GM19452 (cell line): ENCODE data around the gene WAS.
"Not testable (repeated sequence)": the region's sequence is repeated elsewhere in the genome, so short reads cannot be mapped to it uniquely, and the experiment has no call there.

Experiments
- ATAC-seq: cut with Tn5 transposase; IDR thresholded peaks from one replicate; pipeline ENCODE4 v1.9.1; 2021; ENCODE audit not compliant: unreplicated experiment

WAS gene

DNA sequence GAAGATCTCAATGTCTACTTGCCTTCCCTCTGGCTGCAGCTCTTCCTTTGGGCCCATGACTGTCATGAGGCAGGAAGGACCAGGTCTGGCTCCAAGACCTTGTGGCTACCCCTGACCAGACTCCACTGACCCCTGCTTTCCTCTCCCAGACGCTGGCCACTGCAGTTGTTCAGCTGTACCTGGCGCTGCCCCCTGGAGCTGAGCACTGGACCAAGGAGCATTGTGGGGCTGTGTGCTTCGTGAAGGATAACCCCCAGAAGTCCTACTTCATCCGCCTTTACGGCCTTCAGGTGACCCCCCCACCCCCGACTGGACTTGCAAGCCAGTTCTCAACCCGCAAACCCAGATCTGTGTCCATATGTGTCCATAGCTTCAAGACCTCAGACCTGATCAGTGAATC is 535 bp downstream of the WAS start:
- no peak for ATAC-seq

DNA sequence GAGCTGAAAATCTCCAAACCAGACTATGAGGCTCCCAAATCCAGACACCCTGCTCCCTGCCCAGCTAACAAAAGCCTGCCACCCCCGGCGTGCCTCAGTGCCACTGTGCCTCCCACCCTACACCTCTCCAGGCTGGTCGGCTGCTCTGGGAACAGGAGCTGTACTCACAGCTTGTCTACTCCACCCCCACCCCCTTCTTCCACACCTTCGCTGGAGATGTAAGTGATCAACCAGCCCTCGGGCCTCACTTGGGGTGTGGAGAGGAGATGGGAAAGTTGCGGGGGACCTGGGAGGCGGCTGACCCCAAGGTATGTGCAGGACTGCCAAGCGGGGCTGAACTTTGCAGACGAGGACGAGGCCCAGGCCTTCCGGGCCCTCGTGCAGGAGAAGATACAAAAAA is 1.8 kb downstream of the WAS start:
- no peak for ATAC-seq

DNA sequence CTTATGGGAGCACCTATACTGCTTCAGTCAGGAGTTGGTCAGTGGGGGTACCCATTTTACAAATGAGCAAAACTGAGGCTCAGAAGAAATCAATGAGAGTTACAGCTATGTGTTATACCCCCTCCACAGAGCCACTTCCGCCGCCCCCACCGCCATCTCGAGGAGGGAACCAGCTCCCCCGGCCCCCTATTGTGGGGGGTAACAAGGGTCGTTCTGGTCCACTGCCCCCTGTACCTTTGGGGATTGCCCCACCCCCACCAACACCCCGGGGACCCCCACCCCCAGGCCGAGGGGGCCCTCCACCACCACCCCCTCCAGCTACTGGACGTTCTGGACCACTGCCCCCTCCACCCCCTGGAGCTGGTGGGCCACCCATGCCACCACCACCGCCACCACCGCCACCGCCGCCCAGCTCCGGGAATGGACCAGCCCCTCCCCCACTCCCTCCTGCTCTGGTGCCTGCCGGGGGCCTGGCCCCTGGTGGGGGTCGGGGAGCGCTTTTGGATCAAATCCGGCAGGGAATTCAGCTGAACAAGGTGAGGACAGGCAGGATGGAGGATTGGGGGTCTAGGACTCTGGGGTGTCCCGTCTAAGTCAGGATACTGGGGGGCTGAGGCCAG is 5.0 kb downstream of the WAS start:
- no peak for ATAC-seq

DNA sequence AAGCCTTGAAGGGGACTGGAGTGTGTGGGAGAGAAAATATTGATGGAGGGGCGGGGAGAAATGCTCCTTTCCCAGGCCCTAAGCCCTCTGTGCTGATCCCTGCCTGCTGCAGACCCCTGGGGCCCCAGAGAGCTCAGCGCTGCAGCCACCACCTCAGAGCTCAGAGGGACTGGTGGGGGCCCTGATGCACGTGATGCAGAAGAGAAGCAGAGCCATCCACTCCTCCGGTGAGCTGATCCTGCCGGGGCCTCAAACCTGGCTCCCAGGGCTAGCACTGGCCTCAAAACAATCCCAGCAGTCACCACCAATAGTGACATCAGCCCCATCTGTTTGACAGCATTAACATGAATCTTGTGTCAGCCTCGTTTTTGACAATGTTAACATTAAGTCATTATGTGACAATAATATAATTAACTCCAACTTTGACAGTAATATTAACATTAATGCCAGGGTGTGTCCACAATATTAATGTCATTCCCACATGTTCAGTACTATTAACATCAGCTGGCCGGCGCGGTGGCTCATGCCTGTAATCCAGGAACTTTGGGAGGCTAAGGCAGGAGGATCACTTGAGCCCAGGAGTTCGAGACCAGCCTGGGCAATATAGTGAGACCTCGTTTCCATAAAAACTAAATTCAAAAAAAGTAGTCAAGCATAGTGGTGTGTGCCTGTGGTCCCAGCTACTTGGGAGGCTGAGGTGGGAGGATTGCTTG is 5.8 kb downstream of the WAS start:
- ATAC-seq, result no peak

DNA sequence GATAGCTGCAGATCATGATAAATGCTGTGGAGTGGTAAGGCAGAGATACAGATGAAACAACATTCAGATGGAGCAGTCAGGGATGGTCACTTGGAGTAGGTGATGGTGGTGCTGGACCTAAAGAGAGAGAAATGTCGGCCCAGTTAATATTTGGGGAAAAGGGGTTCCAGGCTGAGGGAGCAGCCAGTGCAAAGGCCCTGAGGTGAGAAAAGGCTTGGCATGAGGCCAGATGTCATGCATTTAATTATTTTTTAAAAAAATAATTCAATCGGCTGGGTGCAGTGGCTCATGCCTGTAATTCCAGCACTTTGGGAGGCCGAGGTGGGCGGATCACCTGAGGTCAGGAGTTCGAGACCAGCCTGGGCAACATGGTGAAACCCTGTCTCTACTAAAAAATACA is 8.1 kb downstream of the WAS start:
- not testable (repeated sequence) for ATAC-seq

DNA sequence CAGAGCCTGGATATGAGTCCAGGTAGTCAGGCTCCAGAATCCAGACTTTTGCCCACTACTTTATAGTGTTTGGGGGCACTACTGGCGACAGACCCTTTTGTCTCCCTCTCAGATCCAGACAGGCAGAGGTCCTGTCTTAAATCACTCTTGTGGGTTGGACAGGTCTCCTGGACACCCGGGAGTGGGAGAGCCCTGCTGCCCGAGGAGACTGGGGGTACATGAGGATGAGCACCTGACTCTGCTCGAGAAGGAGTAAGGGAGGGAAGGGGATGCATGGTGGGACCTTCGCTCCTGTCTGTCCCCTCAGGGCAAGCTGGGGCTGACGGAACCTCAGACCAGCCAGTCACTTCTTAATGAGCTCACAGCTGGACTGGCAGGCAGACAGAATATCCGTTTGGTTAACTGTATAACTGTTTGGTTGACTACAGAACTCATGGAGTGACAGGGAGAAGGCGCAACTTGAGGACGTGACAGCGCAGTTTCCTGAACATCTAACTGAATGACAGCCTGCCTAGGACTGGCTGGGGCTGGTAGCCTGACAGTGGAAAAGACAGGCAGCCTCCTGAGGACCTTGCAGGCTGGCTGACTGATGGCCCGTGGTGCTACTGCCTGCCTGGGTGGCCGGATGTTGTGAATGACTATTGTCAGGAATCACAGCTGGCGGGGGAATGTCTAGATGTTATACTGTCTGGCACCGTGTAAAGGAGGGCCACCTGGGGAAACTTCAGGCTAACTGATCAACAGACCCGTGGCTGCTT is 11.4 kb downstream of the WAS start:
- ATAC-seq, result no peak

DNA sequence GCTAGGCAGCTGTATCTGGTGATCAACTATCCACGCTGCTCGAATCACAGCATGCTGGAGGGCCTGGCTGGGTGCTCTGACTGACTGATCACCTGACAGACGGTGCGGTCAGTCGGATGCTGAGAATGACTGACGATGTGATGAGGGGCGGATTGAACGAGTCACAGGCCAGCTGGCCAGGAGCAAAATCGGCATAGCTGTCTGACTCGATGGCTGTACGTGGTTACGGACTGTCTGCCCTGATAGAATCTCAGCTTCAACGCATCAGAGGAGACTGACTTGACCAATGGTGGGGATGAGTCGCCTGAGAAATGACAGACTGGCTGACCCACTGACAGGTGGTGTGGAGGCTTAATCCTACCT is 11.9 kb downstream of the WAS start:
- ATAC-seq, result no peak

DNA sequence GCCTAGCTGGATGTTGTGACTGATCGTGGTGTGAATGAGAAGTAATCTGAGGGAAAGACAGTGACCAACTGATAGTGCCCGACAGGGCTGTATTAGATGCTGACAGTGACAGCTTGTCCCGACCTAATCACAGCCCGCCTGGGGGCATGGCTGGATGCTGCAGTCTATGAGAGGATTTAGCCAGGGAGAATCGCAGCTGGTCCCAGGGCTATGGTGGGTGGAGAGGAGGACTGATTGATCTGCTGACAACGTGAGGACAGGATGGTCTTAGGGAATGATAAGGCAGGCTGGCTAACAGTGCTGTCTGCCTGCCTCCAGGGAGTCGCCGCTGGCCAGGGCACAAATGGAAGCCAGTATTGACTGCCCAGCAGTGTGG is 12.3 kb downstream of the WAS start:
- peak; percentile 10 for ATAC-seq

DNA sequence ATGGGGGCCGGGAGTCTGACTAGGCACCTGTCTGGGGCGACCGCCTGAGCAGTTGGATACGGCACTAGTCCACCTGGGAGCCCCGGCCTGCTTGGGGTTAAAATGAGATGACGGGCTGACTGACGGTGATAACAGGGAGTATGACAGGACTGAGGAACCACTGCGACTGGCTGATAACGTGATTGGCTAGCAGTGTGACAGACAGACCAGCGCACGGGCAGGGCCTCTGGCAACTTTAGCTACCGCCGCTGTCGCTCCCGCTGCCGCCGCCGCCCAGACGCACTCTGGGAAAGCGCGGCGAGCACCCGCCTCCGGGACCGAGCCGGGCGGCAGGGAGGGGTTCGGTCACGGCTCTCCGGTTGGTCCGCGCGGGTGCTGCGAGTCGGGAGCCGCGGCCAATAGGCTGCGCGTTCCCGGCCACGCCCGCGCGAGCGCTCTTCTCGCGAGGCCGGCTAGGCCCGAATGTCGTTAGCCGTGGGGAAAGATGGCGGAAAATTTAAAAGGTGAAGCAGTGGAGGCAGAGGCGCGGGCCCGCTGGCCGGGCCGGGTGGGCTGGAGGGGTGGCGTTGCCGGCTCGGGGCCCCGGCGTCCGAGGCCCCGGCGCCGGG is 12.8 kb downstream of the WAS start, which contains the start of gene SUV39H1:
Gene SUV39H1 (plus strand): TSS at position 434 of the 608 bp plus-strand sequence. CDS start 51 bp downstream, at position 485.
- ATAC-seq, result peak; percentile 91

DNA sequence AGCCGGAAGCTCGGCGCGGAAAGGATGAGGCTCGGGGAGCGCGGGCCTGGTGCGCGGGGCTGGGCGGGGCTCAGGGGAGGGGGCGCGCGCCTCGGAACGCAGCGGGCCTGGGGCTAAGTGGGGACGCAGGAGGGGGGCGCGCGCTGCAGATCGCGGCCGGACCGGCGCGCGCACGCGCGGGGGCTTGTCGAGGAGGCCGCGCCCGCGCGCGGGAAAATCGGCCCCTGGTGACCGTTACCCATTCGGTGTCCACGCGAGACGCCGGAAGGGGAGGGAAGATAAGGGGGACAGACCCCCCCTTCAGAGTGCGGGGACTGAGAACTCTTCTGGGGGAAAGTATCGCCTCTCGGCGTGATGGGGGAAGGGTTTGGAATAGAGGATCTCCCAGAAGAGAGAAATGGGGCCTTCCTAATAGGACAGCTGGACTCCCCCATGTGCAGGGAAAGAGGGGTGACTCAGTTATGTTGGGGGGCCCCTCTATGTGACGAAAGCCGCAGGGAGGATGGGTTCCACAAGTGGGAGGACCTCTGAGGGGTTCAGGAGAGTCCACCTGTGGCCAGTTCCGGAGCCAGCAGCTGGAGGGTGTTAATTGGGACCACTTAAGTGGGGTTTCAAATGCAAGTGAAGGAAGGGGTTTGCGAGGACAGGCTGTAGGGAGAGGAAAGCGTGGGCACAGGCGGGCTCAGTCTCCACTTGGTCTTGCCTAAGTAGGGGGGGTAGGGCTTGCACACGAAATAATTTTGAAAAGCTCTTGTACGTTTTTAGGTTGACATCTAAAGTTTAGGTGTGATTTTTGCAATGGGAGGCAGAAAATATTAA is 13.5 kb downstream of the WAS start:
- ATAC-seq, result peak; percentile 9

DNA sequence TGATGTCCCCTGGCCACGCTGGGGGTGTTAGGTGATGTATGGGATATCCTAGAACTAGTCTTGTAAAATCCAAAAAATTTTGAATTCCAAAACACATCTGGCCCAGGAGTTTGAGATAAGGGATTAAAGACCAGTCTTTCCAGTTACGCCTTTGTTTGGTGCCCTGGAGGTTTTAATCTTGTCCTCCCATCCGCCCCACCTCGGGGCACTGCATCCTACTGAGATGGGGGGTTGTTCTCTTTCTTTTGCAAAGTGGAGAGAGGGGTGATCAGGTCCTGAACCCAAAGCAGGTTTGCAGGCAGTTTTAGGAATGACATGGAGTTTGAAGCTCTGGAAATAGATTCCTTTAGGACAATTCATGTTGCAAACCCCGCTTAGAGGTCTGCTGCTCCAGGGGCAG is 14.7 kb downstream of the WAS start:
- ATAC-seq, result no peak

DNA sequence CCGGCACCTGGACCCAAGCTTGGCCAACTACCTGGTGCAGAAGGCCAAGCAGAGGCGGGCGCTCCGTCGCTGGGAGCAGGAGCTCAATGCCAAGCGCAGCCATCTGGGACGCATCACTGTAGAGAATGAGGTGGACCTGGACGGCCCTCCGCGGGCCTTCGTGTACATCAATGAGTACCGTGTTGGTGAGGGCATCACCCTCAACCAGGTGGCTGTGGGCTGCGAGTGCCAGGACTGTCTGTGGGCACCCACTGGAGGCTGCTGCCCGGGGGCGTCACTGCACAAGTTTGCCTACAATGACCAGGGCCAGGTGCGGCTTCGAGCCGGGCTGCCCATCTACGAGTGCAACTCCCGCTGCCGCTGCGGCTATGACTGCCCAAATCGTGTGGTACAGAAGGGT is 16.6 kb downstream of the WAS start:
- no peak for ATAC-seq

DNA sequence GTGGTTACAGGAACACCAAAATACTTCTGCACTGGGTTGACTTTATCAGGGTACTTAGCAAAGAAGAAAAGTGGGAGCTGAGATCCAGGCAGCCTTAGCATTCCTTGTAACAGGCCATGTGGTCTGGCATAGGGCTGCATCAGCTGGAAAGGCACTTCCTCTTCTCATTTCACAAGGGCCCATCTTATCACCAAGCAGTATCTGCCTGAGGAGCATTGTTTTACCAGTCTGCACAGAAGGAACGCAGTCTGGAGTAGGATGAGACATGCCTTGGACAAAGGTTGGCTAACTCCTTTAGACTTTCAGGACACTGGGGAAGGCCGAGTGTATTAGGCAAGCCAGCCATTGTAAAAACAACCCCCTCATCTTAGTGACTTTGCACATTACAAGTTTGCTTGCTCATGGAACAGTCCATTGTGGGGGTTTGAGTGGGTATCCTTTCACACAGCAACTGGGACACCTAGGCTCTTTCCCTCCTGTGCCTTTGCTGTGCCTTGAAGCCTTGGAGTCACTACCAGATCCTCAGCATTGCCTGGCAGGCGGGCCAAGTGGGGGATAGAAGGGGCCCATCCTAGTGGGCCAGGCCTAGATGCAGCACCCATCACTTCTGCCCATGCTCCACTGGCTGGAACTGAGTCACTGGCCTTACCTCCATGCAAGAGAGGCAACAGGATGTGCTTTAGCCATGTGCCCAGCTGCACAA is 17.5 kb downstream of the WAS start:
- no peak for ATAC-seq

DNA sequence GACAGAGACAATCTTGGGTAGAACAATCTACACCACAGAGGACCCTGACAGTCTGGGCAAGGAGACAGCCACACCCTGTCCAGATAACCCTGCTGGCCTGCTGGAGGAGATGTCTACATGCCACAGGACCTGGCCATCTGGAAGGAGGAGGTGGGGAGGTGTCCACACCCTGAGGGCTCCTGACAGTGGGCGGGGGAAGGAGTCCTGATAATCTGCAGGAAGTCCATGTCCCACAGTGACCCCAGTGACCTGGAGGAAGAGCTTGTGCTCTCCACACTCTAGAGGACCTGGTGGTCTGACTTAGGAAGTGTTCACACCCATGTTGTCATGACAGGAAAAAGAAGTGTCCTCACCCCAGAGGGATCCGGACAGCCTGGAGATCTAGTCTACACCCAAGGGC is 18.4 kb downstream of the WAS start:
- ATAC-seq, result no peak

DNA sequence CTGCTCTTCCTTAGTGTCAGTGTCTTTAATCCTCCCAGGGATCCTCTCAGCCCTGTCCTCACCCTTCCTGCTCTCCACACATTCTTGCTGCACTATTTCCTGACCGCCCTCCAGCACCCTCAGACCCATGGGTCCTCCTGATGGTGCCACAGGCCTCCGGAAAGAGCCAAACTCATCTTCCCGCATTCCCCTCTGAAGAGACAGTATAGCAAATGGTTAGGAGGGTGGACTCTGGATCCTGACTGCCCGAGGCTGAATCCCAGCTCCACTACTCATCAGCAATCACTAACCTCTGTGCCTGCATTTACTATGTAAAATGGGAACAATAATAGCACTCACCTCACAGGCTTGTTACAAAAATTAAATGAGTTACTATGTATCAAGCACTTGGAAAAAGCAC is 19.1 kb downstream of the WAS start:
- no peak for ATAC-seq

DNA sequence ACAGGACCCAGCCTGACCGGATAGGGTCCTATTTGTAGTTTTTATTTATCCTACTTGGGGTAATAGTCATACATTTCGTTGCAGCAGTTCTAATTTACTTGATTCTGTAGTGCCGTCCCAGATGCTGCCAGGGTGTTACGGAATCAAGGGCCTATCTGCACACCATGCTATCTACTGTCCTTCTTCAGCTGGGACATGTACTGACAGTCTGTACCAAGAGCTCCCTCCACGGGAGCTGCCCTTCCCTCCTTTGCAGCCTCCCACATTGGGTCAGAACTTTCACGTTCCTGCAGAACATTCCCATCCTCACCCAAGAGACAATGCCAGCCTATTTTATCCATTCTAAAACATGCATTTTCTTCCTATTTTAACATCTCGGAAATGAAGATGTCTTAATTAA is 19.6 kb downstream of the WAS start:
- no peak for ATAC-seq

DNA sequence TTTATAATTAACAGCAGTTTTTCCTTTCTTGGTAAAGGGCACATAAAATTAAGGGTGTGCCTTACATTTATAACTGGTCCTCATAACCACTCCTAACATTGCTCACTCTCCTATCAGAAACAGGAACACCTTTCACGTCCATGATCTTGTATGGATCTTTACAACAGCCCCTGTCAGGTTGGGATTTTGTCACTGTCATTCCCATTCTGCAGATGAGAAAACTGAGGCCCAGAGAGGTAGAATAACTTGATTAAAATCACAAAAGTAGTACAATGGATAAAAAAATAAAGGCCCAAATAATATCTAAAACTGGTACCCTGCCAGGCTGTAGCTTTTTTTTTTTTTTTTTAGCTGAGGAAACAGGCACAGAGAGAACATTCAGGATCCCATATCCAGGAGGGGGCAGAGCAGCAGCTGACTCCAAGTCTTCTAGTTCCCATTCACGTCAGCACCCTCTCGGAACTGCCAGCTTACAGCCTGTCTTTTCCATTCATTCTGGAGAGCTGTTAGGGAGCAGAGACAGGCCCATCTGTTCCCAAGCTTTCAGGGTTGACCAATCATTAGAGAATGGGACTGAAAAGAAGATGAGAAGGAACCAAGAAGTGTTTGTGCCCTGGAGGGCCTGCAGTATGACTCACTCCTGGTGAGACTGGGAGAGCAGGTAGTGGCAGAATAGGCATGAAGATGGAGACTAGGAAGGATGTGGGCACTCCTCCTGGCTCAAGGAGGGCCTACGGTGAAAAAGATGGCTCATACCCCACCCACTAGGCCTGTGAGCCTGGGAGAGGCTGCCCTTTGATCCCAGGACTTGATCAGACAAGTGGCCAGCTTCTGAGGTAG is 20.3 kb downstream of the WAS start:
- no peak for ATAC-seq

DNA sequence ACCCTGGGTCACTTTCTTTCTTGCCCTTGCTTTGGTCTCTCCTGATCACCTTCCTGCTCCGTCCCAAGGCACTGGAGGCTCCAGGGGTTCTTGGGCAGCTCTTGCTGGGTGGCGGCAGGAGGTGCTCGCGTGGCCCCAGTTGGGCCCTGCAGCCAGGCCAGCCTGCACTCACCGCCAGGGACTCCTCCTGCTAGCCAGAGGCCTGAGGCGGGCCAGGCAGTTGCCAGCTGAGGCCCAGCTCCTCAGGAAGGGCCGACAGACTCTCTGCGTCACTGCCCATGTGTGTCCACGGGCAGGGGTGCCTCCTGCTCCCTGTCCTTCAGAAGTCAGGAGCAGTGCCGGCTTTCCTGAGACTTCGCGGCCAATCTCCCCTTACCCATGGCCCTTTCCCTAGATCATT is 22.3 kb downstream of the WAS start:
- no peak for ATAC-seq

DNA sequence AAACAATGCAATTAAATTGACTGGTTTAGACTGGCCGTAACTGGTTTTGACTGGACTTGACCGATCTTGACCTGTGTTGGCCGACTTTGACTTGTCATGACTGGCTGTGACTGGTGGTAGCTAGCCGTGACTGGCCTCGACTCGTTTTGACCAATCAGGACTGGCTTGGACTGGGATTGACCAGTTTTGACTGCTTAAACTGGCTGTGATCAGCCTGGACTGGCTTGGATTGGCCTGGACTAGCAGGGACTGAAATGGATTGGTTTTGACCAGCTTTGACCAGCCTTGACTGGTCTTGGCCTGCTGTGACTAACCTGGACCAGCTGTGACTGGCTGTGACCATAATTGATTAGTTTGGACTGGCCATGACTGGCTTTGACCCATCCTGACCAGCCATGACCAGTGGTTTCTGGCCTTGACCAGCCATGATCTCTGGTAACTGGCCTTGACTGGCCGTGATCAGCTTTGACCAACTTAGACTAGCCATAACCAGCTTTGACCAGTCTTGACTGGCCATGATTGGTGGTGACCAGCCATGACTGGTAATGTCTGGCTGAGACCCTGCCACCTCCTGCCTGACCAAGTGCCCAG is 26.0 kb downstream of the WAS start:
- no peak for ATAC-seq
